Body of pancreas (tissue), 4 donors: ENCODE measurements around the gene VAV2. TPM values are rescaled to one million over a fixed set of nuclear protein-coding genes. Genes with fewer than 3 reads are reported as not detected.
"Not testable (repeated sequence)": the region's sequence is repeated elsewhere in the genome, so short reads cannot be mapped to it uniquely, and the experiment has no call there.

Experiments
- ATAC-seq: fragments of 150-250 bp; one replicate; pipeline ENCODE4 v1.9.1; 2016
- DNase-seq, 4 donors: peaks; one replicate each; pipeline ENCODE4 v3.0.0-alpha.2; 2019
- H3K27ac ChIP-seq, 4 donors: fragments of 200-600 bp; sonication (generic); 1 replicate in 3 of 4; 2 replicates in 1 of 4; pipeline versions ENCODE4 v1.5.1 to v1.6.1; 2016 to 2019; ENCODE audit warnings: mild to moderate bottlenecking in 1 of 4, mixed read lengths in 1 of 4, moderate library complexity in 1 of 4
- H3K27me3 ChIP-seq, 2 donors: fragments of 200-600 bp; sonication (generic); one replicate each; pipeline ENCODE4 v1.6.0; 2016; ENCODE audit warnings: mild to moderate bottlenecking in 1 of 2
- H3K36me3 ChIP-seq, 2 donors: fragments of 200-600 bp; sonication (generic); replicated peaks in 1 of 2; 2 replicates each; pipeline ENCODE4 v1.5.1; 2016; ENCODE audit warnings: low read depth in 2 of 2; ENCODE audit not compliant: insufficient read depth in 1 of 2
- H3K4me1 ChIP-seq: fragments of 200-600 bp; sonication (generic); one replicate; pipeline ENCODE4 v1.6.0; 2016
- H3K4me3 ChIP-seq, 2 donors: fragments of 200-600 bp; sonication (generic); 1 replicate in 1 of 2; 2 replicates in 1 of 2; pipeline ENCODE4 v1.5.1; 2016 to 2019
- H3K9me3 ChIP-seq, 3 donors: fragments of 200-600 bp; sonication (generic); 1 replicate in 2 of 3; 2 replicates in 1 of 3; pipeline ENCODE4 v1.5.1; 2016
- CTCF ChIP-seq, 7 experiments: fragments of 450-650 bp in 4 of 7; fragments of 200-600 bp in 3 of 7; sonication (generic) in 3 of 7; IDR thresholded peaks; one replicate each; pipeline ENCODE4 v1.5.1; 2016 to 2019; ENCODE audit warnings: antibody characterized with exemption in 7 of 7
- POLR2A ChIP-seq, 3 donors: fragments of 450-650 bp; IDR thresholded peaks; one replicate each; pipeline ENCODE4 v1.6.1; 2016; ENCODE audit warnings: antibody characterized with exemption in 3 of 3, mild to moderate bottlenecking in 2 of 3
- WGBS, 2 donors: methylation state at CpG; one replicate each; pipeline ENCODE4 v1.1.5; 2017; 5-methylcytosine and 5-hydroxymethylcytosine counted together
- intact Hi-C: fragments of 100-400 bp; cut with DNase I; formaldehyde crosslinking; loops from one replicate; pipeline ENCODE4 v1.15.1; 2023
- total RNA-seq, 2 donors: library from RNA; depleted of rRNA; stranded (reverse); fragments of >200 nt; gene quantifications; one replicate each; pipeline ENCODE4 v1.1.0, GENCODE V29; 2016

Gene VAV2
- total RNA-seq, 2 donors from 2014 or later, result 31.6 to 32.3 TPM

- Histone ChIP-seq H3K27me3 (no peaks in the 10 kb centered on the region), H3K4me1 (no peaks in the 10 kb centered on the region), H3K36me3 (no peaks in the 10 kb centered on the region), H3K9me3 (no peaks in the 10 kb centered on the region), H3K4me3 (no peak overlapping the region), H3K27ac (no peak overlapping the region)
- intact Hi-C loops, result no loop called here
- DNase-seq (peak in 2 of 4 donors; percentile 4 to 7), ATAC-seq (no peak)
- 90 to 94% methylated on average over 6 to 8 of the region's 9 CpGs for WGBS, 2 donors
- TF ChIP-seq POLR2A (IDR thresholded peaks at IDR 0.05) (no peak), CTCF (IDR thresholded peaks at IDR 0.05) (no peak)
These were observed 241.0 kb downstream of the VAV2 start for GRCh38 chr9:133750982-133751649.

- intact Hi-C loops, result no loop called here
- H3K27me3 ChIP-seq, result no peaks in the 10 kb centered on the region
These were observed 244.8 kb downstream of the VAV2 start for GRCh38 chr9:133747309-133747708.

GRCh38 chr9:133744528-133744927 is 247.6 kb downstream of the VAV2 start:
- H3K36me3 ChIP-seq, H3K4me3 ChIP-seq, DNase-seq, intact Hi-C loops, H3K27me3 ChIP-seq, H3K27ac ChIP-seq, ATAC-seq, H3K4me1 ChIP-seq, H3K9me3 ChIP-seq: not testable (repeated sequence)
- 75 to 99% methylated on average over 8 to 9 of the region's 31 CpGs for whole genome bisulfite sequencing, 2 donors

More at GRCh38 chr9:133747309-133747708, 244.8 kb downstream of the VAV2 start:
- ATAC-seq (no peak), DNase-seq (no peak)
- Histone ChIP-seq H3K27ac (no peak overlapping the region), H3K9me3 (no peaks in the 10 kb centered on the region), H3K36me3 (no peaks in the 10 kb centered on the region), H3K4me3 (no peak overlapping the region), H3K4me1 (peaks cover 3% of the 10 kb centered on the region)
- no peak for TF ChIP-seq POLR2A (IDR thresholded peaks at IDR 0.05)
- no peak for TF ChIP-seq CTCF (IDR thresholded peaks at IDR 0.05)

GRCh38 chr9:133742849-133743444 is 249.2 kb downstream of the VAV2 start:
- intact Hi-C loops, result no loop called here
- 20 to 23% methylated on average over 7 to 8 of the region's 8 CpGs for WGBS, 2 donors
- peak; percentile 70 for ATAC-seq

GRCh38 chr9:133742251-133742650 is 249.9 kb downstream of the VAV2 start:
- Histone ChIP-seq H3K4me3 (no peak overlapping the region), H3K27me3 (no peaks in the 10 kb centered on the region), H3K4me1 (peaks cover 19% of the 10 kb centered on the region), H3K27ac (no peak overlapping the region), H3K9me3 (no peaks in the 10 kb centered on the region), H3K36me3 (no peaks in the 10 kb centered on the region)
- intact Hi-C loops, result no loop called here
- ATAC-seq (no peak), DNase-seq (no peak)
- WGBS, 2 donors, result 88 to 90% methylated on average over 7 of the region's 7 CpGs
- TF ChIP-seq POLR2A (IDR thresholded peaks at IDR 0.05), result no peak
- TF ChIP-seq CTCF (IDR thresholded peaks at IDR 0.05), result no peak

More at GRCh38 chr9:133742849-133743444, 249.2 kb downstream of the VAV2 start:
- H3K36me3 ChIP-seq, result no peaks in the 10 kb centered on the region
- H3K27me3 ChIP-seq, result no peaks in the 10 kb centered on the region
- H3K4me3 ChIP-seq, result no peak overlapping the region
- no peaks in the 10 kb centered on the region for H3K9me3 ChIP-seq
- peaks cover 12% of the 10 kb centered on the region for H3K4me1 ChIP-seq
- H3K27ac ChIP-seq, result no peak overlapping the region
- TF ChIP-seq CTCF (IDR thresholded peaks at IDR 0.05), result peak; percentile 84 to 97 (median 92)
- TF ChIP-seq POLR2A (IDR thresholded peaks at IDR 0.05), result no peak
- DNase-seq, result peak; percentile 63 to 79 (median 74)
